Activated CD8-positive, alpha-beta memory T cell treated with anti-CD3 and anti-CD28 coated beads, Interleukin-2, amount 10 ng/mL, durations not matched to agents 7 days and 5 days (primary cell): ENCODE measurements around the gene RNASE9. TPM values are rescaled to one million over a fixed set of nuclear protein-coding genes. Genes with fewer than 3 reads are reported as not detected.
A peak's percentile ranks its signal among the peaks of the same experiment; 100 is the strongest.
"Not testable (repeated sequence)": the region's sequence is repeated elsewhere in the genome, so short reads cannot be mapped to it uniquely, and the experiment has no call there.

Experiments
- ATAC-seq: fragments of 150-1000 bp; cut with Tn5 transposase; one replicate; pipeline ENCODE4 v1.10.0; 2021; ENCODE audit warnings: moderate library complexity
- CTCF ChIA-PET: fragments of 350-600 bp; sonication (Branson Sonifier 250); formaldehyde crosslinking; loops from one replicate; lab custom pipeline; 2021; ENCODE audit warnings: antibody characterized with exemption; lab: Charles Lee
- DNase-seq: peaks from one replicate; pipeline ENCODE4 v3.0.0-alpha.2; 2020
- H3K27ac Mint-ChIP-seq: one replicate; pipeline ENCODE4 v1.8.0; 2021; ENCODE audit warnings: mild to moderate bottlenecking, mixed read lengths
- H3K27me3 Mint-ChIP-seq: one replicate; pipeline ENCODE4 v1.8.0; 2021; ENCODE audit warnings: mixed read lengths
- H3K36me3 Mint-ChIP-seq: one replicate; pipeline ENCODE4 v1.8.0; 2021; ENCODE audit warnings: mild to moderate bottlenecking, mixed read lengths
- H3K4me1 Mint-ChIP-seq: one replicate; pipeline ENCODE4 v1.8.0; 2021; ENCODE audit warnings: mixed read lengths
- H3K4me3 Mint-ChIP-seq: one replicate; pipeline ENCODE4 v1.8.0; 2021; ENCODE audit warnings: mild to moderate bottlenecking, moderate library complexity, mixed read lengths
- H3K9me3 Mint-ChIP-seq: one replicate; pipeline ENCODE4 v1.8.0; 2022; ENCODE audit warnings: low read depth, mixed read lengths
- total RNA-seq, 2 experiments: library from RNA; stranded (reverse); gene quantifications; one replicate each; pipeline ENCODE4 v1.2.3, GENCODE V29; 2021

Gene RNASE9
- total RNA-seq, 2 experiments from 2014 or later: not detected

- Mint-ChIP-seq H3K4me3 (peak overlapping the region; percentile 54), H3K9me3 (no peaks in the 10 kb centered on the region)
Measured at GRCh38 chr14:20530771-20531571, 29.9 kb downstream of the RNASE9 start.

GRCh38 chr14:20529806-20530205, 31.0 kb downstream of the RNASE9 start:
- ATAC-seq: no peak
- CTCF ChIA-PET: interaction anchor here (0.5 to 1.9 kb wide), 7 partner anchors 10 to 202 kb away, joined by 3 to 11 read pairs (median 4); no protein-coding TSS in a partner anchor
- Mint-ChIP-seq H3K27me3 (peaks cover 32% of the 10 kb centered on the region), H3K4me3 (no peak overlapping the region), H3K9me3 (no peaks in the 10 kb centered on the region), H3K4me1 (peaks cover 8% of the 10 kb centered on the region), H3K36me3 (no peaks in the 10 kb centered on the region), H3K27ac (no peak overlapping the region)
- no peak for DNase-seq

More at GRCh38 chr14:20530771-20531571, 29.9 kb downstream of the RNASE9 start:
- Mint-ChIP-seq H3K27me3 (peaks cover 41% of the 10 kb centered on the region), H3K4me1 (peaks cover 8% of the 10 kb centered on the region), H3K27ac (no peak overlapping the region), H3K36me3 (no peaks in the 10 kb centered on the region)
- DNase-seq (peak; percentile 81), ATAC-seq (peak; percentile 79)
- CTCF ChIA-PET: interaction anchor here (0.7 to 1.9 kb wide), 11 partner anchors 8 to 204 kb away, joined by 3 to 11 read pairs (median 4); no protein-coding TSS in a partner anchor

GRCh38 chr14:20524027-20524426, 36.8 kb downstream of the RNASE9 start:
- Mint-ChIP-seq H3K9me3 (no peaks in the 10 kb centered on the region), H3K27ac (no peak overlapping the region), H3K4me1 (no peaks in the 10 kb centered on the region), H3K27me3 (peaks cover 16% of the 10 kb centered on the region), H3K4me3 (no peak overlapping the region), H3K36me3 (no peaks in the 10 kb centered on the region)
- CTCF ChIA-PET: interaction anchor here (1.4 kb wide), 1 partner anchor 17 kb away, joined by 3 read pairs; no protein-coding TSS in a partner anchor
- ATAC-seq: no peak
- DNase-seq: no peak

GRCh38 chr14:20522332-20522731, 38.5 kb downstream of the RNASE9 start:
- no peak for DNase-seq
- no peak overlapping the region for H3K4me3 Mint-ChIP-seq
- CTCF ChIA-PET: interaction anchor here (0.9 to 1.4 kb wide), 4 partner anchors 9 to 107 kb away, joined by 3 to 6 read pairs (median 3); no protein-coding TSS in a partner anchor

GRCh38 chr14:20516921-20517320, 43.9 kb downstream of the RNASE9 start:
- no peaks in the 10 kb centered on the region for H3K27me3 Mint-ChIP-seq

More at GRCh38 chr14:20522332-20522731, 38.5 kb downstream of the RNASE9 start:
- Mint-ChIP-seq H3K27ac (no peak overlapping the region), H3K9me3 (no peaks in the 10 kb centered on the region), H3K4me1 (no peaks in the 10 kb centered on the region), H3K27me3 (peaks cover 2% of the 10 kb centered on the region), H3K36me3 (no peaks in the 10 kb centered on the region)
- no peak for ATAC-seq

GRCh38 chr14:20515846-20516245, 45.0 kb downstream of the RNASE9 start:
- Mint-ChIP-seq H3K9me3 (no peaks in the 10 kb centered on the region), H3K4me1 (no peaks in the 10 kb centered on the region), H3K36me3 (no peaks in the 10 kb centered on the region), H3K27ac (no peak overlapping the region), H3K4me3 (no peak overlapping the region), H3K27me3 (peaks cover 6% of the 10 kb centered on the region)
- DNase-seq (no peak), ATAC-seq (no peak)
- CTCF ChIA-PET: no interaction called here

More at GRCh38 chr14:20516921-20517320, 43.9 kb downstream of the RNASE9 start:
- no peaks in the 10 kb centered on the region for H3K9me3 Mint-ChIP-seq
- H3K4me3 Mint-ChIP-seq: no peak overlapping the region
- CTCF ChIA-PET: no interaction called here
- H3K4me1 Mint-ChIP-seq: no peaks in the 10 kb centered on the region
- no peak overlapping the region for H3K27ac Mint-ChIP-seq
- H3K36me3 Mint-ChIP-seq: no peaks in the 10 kb centered on the region
- DNase-seq: no peak
- no peak for ATAC-seq

GRCh38 chr14:20512177-20512905, 48.5 kb downstream of the RNASE9 start:
- no peak for ATAC-seq
- no peak overlapping the region for H3K27ac Mint-ChIP-seq
- CTCF ChIA-PET: no interaction called here

GRCh38 chr14:20508367-20508766, 52.5 kb downstream of the RNASE9 start:
- Mint-ChIP-seq H3K4me1 (no peaks in the 10 kb centered on the region), H3K4me3 (no peak overlapping the region), H3K27me3 (peaks cover 15% of the 10 kb centered on the region), H3K36me3 (no peaks in the 10 kb centered on the region), H3K9me3 (no peaks in the 10 kb centered on the region), H3K27ac (no peak overlapping the region)
- CTCF ChIA-PET: no interaction called here
- no peak for ATAC-seq
- no peak for DNase-seq

More at GRCh38 chr14:20512177-20512905, 48.5 kb downstream of the RNASE9 start:
- no peaks in the 10 kb centered on the region for H3K4me1 Mint-ChIP-seq
- H3K4me3 Mint-ChIP-seq: no peak overlapping the region
- no peaks in the 10 kb centered on the region for H3K9me3 Mint-ChIP-seq
- peaks cover 6% of the 10 kb centered on the region for H3K27me3 Mint-ChIP-seq
- DNase-seq: no peak
- no peaks in the 10 kb centered on the region for H3K36me3 Mint-ChIP-seq

- DNase-seq, ATAC-seq, H3K36me3 Mint-ChIP-seq, H3K9me3 Mint-ChIP-seq, H3K4me1 Mint-ChIP-seq, H3K27ac Mint-ChIP-seq, H3K4me3 Mint-ChIP-seq, CTCF ChIA-PET: not testable (repeated sequence)
- peaks cover 15% of the 10 kb centered on the region for H3K27me3 Mint-ChIP-seq
Measured at GRCh38 chr14:20507537-20507936, 53.3 kb downstream of the RNASE9 start.

- peaks cover 14% of the 10 kb centered on the region for H3K27me3 Mint-ChIP-seq
- ATAC-seq, H3K4me3 Mint-ChIP-seq, DNase-seq, H3K36me3 Mint-ChIP-seq, H3K4me1 Mint-ChIP-seq, H3K9me3 Mint-ChIP-seq, CTCF ChIA-PET, H3K27ac Mint-ChIP-seq: not testable (repeated sequence)
Measured at GRCh38 chr14:20506752-20507151, 54.1 kb downstream of the RNASE9 start.

- H3K4me1 Mint-ChIP-seq, DNase-seq, H3K9me3 Mint-ChIP-seq, CTCF ChIA-PET, H3K27ac Mint-ChIP-seq, ATAC-seq, H3K4me3 Mint-ChIP-seq, H3K36me3 Mint-ChIP-seq: not testable (repeated sequence)
- peaks cover 12% of the 10 kb centered on the region for H3K27me3 Mint-ChIP-seq
Measured at GRCh38 chr14:20506276-20506675, 54.6 kb downstream of the RNASE9 start.
